MV-4-11 (cell line): Measurements from ENCODE around the gene OR2A7.
"Not testable (repeated sequence)": the region's sequence is repeated elsewhere in the genome, so short reads cannot be mapped to it uniquely, and the experiment has no call there.

Source experiments
- DNase-seq: peaks from one replicate; lab custom pipeline; 2025; lab: John Stamatoyannopoulos, UW

OR2A7 gene, protein sequence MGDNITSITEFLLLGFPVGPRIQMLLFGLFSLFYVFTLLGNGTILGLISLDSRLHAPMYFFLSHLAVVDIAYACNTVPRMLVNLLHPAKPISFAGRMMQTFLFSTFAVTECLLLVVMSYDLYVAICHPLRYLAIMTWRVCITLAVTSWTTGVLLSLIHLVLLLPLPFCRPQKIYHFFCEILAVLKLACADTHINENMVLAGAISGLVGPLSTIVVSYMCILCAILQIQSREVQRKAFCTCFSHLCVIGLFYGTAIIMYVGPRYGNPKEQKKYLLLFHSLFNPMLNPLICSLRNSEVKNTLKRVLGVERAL

DNA sequence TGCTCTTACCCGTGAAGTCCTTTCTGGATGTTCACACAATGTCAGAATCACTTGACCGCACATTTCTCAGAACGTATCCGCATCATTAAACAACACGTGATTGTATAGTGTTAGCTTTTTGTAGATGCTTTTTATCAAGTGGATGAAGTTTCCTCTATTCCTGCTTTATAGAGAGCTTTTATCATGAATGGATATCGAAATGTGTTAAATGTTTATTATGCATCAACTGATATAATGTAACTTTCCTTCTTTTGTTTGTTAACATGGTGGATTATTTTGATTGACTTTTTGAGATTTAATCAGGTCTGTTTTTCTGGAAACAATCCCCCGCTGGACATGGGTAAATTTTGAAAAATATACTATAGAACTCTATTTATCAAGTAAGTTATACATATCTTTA is at the start of gene OR2A7:
Gene OR2A7, minus strand, starts transcription at position 101 of the 400 bp plus-strand sequence. CDS start 5,164 bp downstream, outside the sequence.
- not testable (repeated sequence) for DNase-seq

DNA sequence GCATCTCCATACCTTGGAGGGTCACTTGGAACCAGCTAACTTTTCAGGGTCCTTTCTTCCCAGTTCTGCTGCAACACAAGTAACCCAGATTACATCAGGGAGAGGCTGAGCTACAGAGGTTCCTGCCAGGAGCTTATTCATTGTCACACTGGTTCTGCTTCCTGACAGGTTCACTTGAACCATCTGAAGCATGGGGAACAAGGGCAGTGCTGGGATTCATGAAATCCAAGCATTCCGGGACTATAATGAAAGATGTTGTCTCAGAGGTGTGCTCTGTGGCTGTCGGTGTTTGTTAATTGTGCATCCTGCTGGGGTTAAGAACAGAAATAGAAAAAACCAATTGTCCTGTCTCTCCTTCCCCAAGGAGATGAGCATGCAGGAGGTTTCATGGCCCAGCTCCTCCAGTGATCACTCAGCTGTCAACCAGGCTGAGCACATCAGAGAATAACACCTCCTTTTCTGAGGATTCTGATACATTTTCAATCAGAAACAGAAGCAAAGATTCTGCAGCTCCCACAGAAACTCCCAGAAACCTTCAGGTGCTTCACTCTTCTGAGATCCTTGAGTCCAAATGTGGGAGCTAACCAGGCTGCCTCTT is 47.4 kb upstream of the OR2A7 start, which contains the start of gene OR2A1:
Gene OR2A1, plus strand, starts transcription at position 548 of the 598 bp plus-strand sequence. CDS start 5,706 bp downstream, outside the sequence.
- DNase-seq, result not testable (repeated sequence)

DNA sequence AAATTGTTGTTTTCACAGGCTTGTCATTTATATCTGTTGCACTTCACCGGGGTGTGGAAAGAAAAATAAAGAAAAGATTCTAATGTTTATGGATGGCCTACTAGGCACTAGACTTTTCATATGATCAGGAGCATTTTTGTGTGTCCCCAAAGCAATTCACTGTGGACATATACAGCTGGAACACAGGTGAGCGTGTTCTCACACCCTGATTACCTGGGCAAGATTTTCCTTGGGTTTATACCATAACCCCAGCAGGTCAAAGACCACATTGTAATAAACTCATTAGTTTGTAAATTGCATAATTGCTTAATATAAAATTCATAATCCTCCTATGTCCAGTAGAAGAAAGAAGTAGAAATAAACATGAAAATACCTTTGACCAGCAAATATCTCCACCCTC is 46.6 kb upstream of the OR2A7 start:
- not testable (repeated sequence) for DNase-seq

DNA sequence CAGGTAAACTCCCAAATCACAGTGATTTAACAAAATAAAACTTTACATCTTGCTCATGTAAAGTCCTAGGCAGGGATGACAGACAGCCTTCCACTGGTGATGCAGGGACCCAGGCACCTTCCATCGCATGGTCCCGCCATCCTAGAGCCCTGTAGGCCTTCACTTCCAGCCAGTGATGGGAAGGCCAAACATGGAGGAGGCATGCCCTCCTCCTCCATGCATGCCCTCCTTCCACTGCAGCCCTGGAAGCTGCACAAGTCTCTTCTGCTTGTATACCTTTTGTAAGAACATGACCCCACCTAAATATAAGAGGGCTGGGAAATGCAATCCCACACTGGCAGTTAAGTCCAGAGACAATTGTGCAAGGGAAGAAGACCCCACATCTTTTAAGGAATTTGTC is 45.1 kb upstream of the OR2A7 start:
- DNase-seq, result not testable (repeated sequence)

DNA sequence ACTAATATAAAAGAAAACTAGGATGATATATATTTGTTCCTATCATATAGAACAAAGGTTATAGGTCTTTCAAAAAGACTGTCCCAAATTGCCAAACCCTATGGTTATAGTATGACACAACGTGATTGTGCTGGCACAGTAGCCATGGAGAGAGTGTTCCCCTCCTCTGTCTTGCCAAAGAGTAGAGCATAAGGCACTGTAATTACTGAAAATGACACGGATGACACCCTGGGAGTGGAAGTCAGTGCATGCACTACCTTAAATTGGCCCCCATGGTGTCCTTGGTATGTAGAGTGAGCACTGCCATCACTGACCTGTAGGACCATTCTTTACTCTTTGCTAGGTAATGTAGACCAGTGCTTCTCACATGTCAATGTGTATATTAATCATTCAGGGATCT is 40.6 kb upstream of the OR2A7 start:
- DNase-seq, result not testable (repeated sequence)

DNA sequence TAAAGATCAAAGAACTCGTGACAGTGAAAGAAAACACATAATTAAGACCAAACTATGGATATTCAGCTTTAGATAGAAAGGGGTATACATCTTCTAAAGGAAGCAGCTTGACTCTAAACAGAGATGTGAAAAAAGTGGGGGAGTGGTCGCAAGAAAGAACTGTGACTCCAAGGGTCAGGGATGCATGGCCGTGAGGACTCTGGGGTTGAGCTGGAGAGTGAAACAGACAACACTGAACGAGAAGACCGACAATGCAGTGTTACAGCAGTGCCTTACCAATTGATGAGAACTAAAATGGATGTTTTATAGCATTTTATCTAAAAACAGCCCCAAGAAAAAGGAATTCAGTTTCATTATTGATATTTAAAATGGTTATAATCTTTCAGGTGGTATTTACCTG is 39.0 kb upstream of the OR2A7 start:
- DNase-seq, result not testable (repeated sequence)

DNA sequence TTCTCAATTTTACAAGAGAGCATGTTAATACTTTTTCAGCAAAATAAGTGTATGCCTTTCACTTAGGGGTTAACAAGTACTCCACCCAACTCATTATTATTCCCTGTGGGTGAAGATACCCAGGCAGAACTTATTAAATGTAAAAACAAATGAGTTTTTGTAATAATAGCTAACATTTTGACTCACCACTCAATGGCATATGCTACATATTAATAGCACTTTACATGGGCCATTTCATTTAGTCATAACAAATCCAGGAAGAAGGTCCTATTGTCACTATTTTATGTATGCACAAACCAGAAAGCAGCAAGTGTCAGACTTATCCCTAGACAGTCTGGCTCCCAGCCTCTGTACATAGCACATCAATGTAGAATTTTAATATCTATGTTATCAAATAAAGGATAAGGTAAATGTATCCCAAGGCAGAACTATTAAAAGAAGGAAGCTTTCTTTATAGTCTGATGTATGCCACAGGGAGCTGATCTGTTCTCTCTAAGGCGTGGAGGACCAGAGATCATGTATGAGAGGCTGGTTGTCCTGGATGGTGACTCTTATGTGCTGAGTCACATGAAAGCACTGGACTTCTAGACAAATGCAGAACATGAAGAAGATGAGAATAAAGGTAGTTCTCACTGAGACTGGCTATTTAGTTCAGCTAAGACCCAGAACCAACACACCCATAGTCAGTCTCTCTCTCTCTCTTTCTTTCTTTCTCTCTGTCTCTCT is 38.1 kb upstream of the OR2A7 start:
- DNase-seq, result not testable (repeated sequence)

DNA sequence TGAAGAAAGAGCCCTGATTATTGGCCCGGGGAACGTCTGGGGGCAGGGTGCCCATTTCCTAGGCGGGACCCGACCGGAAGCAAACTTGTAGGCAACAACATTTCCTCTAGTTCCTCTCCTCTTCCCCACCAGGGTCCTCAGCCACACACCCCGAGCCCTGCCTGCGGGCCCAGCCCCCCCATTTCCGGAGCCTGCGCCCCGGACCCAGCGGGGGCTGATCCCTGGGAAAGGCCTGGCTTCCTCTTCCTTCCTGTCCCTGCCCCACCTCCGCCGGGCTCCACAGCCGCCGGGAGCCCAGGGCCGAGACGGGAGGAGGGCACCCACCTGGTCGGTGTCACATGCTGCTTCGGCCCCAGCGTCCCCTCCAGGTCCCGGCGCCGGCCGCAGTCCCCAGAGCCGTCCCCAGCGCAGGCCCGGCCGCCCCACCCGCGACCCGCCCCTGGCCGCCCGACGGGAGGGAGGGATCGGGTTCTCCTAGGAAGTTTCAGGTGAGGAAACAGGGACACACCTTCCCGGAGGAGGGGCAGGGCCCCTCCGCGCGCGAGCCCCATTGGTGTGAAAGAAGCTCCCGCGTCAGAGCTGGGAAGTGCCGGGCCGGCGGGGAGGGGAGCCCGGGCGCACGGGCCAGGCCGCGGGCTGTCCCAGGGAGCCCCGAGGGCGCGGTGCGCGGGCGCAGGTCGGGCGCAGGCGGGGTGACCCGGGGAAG is 29.4 kb upstream of the OR2A7 start:
- not testable (repeated sequence) for DNase-seq

DNA sequence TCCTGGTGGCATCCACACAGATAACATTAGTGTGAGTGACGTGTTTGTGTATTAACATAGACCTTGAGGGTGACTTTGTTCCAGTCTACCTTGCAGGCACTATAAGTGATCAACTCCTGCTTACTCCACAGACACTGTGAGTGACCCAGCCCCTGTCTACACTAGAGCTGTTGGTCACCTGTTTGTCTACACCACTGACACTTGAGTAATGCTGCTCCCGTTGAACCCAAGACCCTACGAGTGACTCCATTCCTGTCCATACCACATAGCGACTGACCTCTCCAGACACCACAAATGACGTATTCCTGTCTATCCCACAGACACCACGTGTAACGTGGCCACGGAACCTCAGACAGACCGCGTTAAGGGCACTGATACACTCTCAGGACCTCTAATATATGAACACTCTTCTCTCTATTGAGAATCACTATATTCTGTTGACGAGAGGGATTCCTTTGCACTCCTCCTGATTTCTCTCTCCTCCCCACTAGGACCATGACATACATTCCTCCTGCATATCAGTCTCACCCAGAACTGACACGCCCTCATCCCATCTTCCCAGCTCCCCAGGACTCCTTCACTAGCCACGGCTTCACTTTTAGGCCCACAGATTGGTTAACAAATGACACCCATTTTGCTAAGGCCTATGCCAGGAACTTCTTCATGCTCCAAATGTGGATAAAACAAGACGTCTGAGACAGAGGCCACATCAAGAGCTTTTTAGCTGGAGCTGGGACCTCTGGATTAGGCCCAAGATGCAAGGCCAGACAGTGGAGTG is 28.0 kb upstream of the OR2A7 start:
- not testable (repeated sequence) for DNase-seq

DNA sequence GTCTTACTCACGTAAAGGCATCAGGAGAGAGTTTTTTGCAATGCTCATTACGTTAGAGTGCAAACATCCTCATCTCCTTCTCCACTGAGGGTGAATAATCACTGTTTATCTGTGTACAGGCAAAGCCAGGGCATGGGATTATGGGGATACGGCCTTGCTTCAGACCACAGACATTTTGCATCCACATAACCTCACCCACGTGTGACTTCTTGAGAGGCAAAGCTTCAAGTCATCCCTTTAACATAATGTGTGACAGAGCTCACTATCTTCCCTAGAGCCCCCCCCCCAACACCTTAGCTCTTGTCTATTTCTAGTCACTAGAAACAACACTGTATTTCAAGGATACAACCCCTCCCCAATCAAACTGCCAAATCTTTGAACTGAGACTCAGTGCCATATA is 27.0 kb upstream of the OR2A7 start:
- DNase-seq, result not testable (repeated sequence)

DNA sequence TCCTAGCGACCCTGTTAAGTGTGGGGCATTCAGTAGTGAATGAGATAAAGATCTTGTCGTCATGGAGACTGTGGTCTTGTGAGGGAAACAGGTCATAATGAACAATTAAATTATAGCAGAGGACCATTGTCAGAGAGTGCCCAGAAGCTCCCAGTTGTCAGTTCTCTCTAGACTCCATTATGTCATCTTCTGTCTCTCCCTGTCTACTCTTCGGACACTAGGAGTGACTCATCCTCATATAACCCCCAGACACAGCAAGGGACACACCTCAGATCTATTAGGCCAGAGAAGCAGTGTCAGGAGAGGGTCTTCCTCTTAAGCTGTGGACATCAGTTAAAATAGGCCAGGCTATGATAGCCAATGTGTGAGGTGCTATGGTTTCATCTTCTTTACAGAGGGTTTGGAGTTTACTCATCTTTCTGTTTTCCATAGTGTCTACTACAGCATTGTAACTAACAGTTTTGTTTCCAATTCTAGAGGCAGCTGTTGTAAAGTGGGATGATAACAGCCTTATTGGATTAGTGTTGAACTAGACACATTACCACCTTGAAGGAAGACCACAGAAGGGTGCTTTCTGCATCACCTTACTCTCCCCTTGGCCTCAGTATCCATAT is 22.7 kb upstream of the OR2A7 start:
- DNase-seq, result not testable (repeated sequence)

DNA sequence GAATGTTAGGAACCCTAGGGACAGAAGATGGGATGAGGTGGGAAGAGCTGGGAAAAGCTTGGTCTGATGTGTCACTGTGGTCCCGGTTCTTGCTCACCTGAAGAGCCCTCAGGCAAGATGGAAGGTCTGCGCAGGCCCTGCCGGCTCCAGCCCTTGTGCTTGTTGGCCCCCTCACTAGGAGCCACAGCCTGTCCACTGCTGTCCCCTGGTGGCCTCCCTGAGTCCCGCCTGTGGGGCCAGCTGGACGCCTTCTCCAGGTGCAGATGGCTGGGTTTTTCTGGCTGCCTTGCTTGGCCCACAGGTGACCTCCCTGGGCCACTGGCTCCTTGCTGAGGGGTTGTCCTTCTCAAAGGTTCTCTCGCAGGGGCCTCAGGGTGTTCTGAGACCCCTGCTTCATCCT is 19.1 kb upstream of the OR2A7 start:
- not testable (repeated sequence) for DNase-seq

DNA sequence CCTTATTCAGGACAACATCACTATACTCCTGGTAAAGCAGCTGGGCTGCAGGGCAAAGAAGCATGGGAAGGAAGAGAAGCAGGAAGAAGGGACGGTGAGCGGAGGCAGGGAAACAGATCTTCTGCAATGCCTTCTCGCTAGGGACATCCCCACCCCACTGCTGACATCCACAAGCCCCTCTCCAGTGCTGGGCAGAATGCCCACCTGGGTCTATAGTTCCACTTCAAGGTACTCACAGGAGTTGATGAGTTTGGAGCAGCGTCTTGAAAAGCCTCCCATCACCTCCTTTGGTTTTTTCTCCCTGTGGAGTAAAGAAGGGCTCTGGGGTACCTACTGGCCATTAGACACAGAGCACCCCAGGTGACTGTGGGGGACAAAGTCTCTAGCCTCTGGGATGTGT is 17.9 kb upstream of the OR2A7 start:
- DNase-seq, result not testable (repeated sequence)

DNA sequence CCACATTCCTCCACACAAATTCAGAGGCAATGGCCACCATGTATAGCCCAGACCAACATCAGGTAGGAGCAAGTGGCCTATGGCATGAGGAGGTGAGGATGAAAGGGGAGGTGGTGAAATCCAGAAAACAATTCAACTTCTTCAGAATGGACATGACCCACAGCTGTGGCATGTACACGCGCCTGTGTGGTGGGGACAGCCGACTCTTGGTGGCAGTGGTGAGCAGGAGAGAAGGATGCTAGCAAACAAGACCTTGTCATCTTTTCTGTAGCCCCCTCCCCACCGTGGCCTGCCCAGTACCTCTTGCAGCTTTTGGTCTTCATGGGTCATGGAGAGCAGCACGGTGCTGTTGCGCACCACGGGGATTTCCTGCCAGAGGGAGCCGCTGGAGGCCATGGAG is 17.4 kb upstream of the OR2A7 start:
- DNase-seq, result not testable (repeated sequence)

DNA sequence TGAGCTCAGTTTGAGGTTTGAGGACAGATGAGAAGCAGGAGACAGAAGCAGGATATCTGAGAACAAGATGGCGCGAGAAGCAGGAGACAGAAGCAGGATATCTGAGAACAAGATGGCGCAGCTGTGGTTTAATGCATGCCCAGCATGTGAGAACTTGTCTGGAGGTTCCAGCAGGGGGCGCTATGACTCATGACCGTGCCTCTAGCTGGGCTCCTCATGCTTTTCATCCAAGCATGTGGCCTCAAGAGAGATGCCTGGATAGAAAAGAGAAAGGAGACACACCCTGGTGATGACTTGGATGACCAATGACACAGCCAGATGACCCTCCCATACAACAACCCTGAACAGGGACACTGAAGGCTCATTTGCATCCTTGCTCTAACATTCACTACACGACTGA is 15.4 kb upstream of the OR2A7 start:
- not testable (repeated sequence) for DNase-seq

DNA sequence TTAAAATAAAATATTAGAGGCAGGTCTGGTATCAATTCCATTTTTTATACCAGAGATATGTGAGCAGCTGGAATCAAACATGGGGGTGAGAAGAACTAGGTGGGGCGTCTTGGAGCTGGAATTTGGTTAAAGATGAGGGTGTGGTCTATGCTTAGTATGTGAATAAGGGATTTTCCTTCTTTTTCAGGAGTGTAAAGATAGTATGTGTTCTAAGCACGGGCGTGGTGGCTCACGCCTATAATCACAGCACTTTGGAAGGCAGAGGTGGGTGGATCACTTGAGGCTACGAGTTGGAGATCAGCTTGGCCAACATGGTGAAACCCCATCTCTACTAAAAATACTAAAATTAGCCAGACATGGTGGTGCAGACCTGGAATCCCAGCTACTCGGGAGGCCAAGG is 10.7 kb upstream of the OR2A7 start:
- DNase-seq, result not testable (repeated sequence)

DNA sequence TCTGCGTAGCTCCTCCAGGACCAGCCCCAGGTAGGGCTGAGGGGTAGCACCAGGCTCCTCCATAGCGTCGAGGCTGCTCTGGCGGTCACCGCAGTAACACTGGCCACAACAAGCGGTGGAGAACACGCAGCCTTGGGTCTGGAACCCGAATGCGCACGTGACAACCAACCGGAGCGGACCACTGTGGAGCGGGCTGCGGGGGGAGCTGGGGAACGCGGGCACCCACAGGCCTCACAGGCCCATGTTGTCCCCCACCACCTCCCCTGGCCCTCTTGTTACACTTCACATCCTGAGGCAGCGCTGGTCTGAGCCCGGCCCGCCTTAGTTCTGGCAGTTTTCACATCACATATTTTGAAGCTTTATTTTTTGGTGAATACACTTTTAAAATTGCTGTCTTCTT is 4.6 kb upstream of the OR2A7 start, which contains the start of gene CTAGE8:
Gene CTAGE8, minus strand, starts transcription at position 101 of the 400 bp plus-strand sequence. Its CDS starts 38 bp downstream, at position 63.
- DNase-seq, result not testable (repeated sequence)

DNA sequence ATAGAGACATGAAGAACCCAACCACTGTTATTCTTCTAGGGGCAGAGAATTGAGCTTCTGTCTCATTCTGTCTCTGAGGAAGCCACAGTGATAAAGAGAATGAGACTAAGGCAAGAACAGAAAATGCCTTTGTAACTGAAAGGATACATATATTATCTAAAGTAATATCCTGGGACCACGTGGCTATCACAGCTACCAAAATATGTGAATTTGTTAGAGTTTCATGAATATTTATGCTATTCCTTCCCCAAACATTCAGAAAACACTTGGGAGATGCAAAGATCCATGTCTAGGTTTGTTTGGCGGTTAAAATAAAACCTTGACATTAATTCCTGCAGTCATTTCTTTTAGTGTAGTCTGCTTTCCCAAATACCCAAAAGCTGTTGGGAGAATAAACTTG is 2.5 kb downstream of the OR2A7 start:
- DNase-seq, result not testable (repeated sequence)

DNA sequence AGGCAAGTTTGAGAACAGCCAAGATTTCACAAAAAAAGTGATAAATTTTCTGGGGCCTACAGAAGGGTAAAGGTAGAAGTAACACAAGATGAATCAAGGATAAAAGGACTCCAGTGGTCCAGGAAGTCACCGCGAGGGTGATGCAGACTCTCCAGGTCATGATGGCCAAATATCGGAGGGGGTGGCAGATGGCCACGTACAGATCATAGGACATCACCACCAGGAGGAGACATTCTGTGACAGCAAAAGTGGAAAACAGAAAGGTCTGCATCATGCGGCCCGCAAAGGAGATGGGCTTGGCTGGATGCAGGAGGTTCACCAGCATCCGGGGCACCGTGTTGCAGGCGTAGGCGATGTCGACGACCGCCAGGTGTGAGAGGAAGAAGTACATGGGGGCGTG is 5.5 kb downstream of the OR2A7 start:
- not testable (repeated sequence) for DNase-seq

DNA sequence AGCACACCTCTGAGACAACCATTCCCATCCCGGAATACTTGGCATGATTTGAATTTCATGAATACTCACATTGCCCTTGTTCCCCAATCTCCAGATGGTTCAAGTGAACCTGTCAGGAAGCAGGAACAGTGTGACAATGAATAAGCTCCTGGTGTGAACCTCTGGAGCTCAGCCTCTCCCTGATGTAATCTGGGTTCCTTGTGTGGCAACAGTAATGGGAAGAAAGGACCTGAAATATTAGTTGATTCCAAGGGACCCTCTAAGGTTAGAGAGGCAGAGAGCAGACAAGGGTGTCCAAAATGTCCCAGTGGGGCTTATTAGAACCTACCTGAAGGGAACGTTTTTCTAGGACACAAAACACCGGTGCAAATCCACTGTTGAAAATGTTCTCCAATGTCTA is 8.5 kb downstream of the OR2A7 start:
- DNase-seq, result no peak

DNA sequence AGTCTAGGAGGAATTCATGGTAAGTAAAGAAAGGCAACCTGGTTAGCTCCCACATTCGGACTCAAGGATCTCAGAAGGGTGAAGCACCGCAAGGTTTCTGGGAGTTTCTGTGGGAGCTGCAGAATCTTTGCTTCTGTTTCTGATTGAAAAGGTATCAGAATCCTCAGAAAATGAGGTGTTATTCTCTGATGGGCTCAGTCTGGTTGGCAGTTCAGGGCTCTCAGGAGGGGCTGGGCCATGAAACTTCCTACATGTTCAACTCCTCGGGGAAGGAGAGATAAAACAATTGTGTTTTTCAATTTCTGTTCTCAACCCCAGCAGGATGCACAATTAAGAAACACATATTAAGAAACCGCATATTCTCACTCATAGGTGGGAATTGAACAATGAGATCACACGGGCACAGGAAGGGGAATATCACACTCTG is 9.1 kb downstream of the OR2A7 start:
- no peak for DNase-seq
